Stimulated activated naive CD4-positive, alpha-beta T cell treated with Interleukin-2 at 50 U/mL for 16 hours (primary cell): ENCODE data around the gene RAC3.

Source experiments
- DNase-seq: peaks from one replicate; lab custom pipeline; 2025; lab: John Stamatoyannopoulos, UW

The RAC3 gene

DNA sequence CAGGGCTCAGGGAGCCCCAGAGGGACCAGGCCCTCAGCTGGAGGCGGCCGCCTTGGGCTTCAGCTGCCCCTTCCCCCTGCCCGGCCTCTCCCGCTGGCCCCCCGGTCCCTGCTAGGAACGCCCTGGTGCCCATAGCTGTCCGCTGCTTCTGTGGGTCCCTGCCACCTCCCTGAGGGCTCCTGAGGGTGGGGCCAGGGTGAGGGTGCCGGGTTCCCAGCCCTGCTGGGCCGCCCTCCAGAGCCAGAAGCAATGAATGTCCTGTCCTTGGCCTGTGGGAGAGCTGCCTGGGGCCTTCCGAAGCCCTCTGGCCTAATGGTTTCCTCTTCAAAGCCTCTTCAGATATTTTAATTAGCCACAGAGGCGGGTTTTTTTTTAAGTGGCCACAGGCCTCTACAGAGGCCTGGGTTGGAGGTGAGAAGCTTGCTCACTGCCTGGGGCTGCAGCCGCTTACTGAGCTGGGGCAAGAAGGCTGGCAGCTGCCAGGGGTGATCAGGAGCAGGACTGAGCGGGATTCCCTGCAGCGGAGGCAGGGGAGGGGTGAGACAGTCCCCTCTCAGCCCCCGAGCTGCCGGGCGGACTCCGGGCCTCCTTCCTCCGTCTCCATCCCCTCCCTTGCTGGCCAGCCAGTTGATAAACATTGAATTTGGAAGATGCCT is 18.7 kb upstream of the RAC3 start:
- no peak for DNase-seq

DNA sequence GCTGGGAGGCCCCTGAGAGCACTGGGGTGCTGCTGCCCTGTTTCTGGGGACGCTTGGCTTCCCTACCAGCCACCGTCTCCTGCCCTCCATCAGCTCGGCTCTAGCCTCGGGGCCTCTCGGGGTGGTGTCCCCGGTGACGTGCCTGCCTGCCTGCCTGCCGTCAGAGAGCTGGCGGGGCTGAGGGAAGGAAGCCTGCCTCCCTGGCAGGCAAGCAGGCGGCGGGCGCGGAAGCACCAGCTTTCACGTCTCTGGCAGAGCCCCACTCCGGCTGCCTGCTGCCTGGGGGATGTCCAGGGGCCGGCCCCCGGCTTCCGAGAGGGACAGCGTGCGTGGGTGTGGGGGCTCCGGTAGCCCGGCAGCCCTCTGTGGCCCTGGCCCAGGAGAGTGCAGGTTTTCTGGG is 18.1 kb upstream of the RAC3 start:
- no peak for DNase-seq

DNA sequence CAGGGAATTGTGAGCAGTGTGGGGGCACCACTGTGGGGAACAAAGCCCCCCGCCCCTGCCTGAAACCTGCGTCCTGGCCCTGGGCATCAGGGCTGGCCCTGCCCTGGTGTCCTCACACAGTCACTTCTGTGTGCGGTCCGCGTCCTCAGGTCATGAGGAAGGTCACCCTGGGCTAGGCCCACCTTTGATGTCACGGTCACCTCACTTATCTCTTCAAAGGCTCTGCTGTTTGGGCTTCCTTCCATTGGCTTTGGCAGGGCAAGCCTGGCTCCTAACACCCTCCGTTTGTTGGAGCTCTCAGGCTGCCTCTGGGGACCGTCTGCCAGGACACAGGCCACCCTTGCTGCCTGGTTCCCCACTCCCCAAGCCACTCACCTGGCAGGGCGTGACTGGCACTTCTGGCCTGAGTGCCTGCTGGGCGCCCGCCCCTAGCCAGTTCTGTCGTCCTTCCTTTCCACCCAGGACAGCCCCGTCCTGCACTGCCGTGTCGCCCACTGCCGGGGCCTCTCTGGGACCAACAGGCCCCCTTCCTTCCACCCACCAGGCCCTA is 17.6 kb upstream of the RAC3 start:
- no peak for DNase-seq

DNA sequence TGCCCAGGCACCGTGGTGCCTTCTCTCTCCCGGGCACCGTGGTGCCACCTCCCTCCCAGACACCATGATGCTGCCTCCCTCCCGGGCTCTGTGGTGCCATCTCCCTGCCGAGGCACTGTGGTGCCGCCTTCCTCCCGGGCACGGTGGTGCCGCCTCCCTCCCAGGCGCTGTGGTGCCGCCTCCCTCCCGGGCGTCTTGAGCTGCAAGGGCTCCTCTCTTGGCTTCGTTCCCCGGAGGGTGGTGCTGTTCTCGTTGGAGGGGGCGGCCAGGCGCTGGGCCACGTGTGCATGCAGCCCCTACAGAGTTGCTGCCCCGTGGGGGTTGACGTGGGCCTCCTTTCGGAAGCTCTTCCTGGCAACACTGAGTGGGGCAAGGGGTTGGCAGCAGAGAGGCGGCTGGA is 17.0 kb upstream of the RAC3 start:
- DNase-seq, result no peak

DNA sequence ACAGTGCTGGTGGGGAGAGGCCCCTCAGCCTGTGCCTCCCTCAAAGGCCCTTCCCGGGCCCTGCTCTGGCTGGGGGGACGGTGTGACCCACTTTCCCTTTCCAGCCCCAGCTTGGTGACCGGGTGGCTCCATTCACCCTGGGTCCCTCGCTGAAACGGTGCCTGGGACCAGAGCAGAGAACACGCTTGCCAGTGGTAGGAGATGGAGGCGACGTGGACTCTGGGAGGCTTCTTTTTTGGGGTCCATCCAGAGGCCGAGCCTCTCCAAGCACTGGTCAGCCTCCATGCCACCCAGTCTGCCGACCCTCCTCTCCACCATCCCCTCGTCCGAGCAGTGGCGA is 16.5 kb upstream of the RAC3 start:
- no peak for DNase-seq

DNA sequence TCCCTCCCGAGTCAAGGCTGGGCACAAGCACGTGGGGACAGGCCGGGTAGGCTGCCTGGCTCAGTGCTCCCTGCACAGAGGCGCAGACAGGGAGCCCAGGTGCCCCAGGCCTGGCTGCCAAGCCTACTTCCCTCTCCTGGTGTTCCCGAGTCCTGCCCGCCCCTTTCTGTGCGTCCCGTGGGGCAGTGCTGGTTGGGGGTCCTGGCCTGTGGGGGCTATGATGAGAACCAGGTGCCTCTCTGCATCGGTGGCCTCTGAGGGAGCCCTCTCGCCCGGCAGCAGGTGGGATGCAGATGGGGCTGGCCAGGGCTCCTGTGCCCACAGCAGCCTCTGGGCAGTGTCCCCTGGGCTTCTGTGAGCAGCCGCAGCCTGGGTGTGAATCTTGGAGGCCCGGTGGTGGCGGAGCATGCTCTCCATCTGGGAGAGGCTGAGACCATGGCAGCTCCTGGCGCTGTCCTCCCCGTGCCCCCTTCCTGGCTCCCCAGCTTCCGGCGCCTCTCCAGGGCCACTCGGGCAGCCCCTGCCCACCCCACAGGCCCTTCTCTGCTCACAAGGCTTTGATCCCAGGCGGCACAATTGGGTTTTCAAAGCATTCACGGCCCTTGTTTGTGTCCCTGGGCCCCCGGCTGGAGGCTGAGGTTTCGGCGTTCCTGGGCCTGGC is 16.0 kb upstream of the RAC3 start:
- no peak for DNase-seq

DNA sequence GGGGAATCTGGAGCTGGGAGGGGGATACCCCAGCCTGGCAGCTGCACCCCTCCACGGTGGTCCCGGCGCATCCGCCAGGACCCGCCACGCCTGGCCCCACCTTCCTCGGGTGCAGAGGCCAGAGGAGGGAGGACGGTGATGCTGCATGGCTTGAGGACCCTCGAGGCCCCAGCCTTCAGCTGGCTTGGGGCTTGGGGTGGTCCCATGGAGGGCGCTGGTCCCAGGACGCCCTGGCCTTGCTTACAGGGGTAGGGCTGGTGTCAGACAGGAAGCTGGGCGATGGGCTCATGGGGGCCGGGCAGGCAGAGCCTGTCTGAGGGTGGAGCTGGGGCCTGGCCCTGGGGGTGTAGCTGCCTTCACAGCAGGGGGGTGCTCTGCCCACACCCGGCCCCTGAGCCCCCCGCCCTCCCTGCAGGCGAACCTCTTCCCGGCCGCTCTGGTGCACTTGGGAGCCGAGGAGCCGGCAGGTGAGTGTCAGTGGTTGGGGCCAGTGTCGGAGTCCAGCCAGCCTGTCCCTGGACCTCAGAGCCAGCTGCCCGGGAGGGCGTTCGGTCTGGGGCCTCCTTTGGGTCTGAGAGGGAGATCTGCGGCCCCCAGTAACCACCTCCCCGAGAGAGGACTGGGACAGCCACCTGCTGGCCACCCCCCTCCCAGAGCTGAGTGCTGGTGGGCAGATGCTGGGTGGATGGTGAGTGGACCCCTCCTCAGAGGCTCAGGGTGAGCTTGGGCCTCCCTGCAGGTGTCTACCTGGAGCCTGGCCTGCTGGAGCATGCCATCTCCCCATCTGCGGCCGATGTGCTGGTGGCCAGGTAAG is 15.2 kb upstream of the RAC3 start:
- no peak for DNase-seq

DNA sequence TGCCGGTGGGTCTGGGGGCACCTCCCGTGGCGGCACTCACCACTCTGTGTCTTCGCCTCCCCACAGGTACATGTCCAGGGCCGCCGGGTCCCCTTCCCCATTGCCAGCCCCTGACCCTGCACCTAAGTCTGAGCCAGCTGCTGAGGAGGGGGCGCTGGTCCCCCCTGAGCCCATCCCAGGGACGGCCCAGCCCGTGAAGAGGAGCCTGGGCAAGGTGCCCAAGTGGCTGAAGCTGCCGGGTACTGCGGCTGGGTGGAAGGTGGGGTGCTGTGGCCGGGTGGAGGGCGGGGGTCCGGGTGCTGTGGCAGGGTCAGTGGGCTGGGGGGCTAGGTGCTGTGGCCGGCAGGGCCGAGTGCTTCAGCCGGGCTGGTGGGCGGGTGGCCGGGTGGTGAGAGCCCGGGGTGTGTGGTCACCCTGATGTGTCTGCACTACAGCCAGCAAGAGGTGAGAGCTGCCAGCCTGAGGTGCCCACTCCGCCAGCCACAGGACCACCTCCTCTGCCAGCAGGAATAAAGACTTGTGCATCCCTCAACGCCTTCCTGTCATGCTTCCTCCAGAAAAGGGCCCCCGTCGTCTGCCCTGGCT is 14.5 kb upstream of the RAC3 start:
- no peak for DNase-seq

DNA sequence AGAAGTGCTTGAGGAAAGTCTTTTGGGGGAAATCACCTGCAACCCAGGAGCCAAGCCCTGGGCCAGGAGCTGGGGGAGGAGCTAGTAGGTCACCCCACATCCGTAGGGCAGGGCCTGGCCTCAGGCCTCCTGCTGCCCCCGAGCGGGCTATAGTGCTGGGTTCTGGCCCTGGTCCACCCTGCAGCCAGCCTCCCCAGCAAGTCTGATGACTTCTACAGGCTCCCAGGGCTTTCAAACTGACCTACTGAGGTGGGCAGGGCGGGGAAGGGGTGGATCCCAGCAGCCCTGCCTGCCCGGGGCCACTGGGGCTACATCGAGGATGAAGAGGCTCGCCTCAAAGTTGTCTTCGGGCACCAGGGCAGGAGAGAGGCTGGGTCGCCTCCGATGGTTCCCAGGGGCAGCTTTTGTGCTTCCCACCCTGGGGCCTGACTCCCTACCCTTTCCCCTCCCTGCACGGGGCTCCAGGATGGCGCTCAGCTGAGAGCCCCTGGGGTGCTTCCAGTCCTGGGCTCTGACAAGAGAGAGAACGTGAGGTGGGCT is 13.8 kb upstream of the RAC3 start:
- no peak for DNase-seq

DNA sequence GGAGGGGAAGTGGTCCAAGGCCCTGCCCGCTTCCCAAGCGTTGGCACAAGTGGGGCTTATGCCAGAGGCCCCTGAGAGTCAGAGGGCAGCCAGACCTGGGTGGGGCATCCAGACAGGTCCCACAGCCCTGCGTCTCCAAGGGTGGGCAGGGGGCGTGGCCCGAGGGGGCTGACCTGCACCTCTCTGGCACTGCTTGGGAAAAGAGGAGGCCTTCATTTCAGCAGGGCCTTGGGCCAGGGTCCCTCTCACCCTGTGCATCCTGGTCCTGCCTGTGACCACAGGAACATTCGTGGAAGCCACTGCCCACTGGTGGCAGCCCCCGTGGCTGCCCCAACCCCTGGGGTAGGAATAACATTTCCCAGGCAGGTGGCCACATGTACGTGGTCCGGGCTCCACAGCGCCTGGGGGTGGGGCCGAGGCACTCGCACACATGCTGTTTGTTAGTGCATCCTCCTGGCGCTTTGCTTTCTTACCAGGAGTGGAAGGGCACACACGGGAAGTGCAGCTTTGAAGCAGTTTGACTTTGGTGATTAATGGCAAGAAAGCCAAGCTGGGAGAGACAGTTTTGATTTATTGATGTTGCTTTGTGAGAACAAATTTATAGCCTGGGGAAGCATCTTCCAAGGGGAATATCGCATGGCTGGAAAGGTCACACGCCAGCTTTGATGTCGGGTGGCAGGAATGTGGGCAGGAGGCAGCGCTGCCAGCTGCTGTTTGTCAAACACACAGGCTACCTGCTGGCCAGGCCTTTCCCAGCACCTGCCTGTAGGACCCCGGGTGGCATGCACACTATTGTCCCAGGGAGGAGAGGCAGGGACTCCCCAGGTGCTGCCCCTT is 13.1 kb upstream of the RAC3 start:
- no peak for DNase-seq

DNA sequence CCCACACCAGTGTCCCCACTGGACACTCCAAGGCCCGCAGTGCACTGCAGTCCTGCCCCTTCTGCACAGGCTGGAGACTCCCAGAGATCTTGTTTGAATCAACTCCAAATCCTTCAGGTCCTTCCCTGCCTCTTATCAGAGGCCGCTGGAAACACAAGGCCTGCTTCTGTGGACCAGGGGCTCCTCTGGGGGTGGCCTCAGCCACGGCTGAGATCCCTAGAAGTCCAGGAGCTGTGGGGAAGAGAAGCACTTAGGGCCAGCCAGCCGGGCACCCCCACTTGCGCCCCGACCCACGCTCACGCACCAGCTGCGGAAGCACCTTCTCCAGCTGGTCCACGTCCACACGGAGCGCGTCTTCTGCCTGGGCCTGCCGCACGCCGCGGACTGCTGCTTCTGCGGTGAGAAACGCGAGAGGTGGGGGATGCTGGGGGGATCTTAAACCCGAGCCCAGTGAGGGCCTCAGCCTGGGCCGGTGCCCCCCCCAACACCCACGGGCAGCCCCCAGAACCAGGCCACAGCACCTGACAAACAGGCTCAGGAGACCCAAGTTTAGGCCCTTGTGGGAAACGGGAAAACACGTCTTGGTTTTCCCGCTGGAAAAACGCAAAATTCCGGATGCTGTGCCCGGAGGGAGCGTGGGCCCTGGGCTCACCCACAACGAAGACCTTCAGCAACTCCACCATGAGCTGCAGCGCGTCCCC is 12.3 kb upstream of the RAC3 start:
- DNase-seq, result no peak

DNA sequence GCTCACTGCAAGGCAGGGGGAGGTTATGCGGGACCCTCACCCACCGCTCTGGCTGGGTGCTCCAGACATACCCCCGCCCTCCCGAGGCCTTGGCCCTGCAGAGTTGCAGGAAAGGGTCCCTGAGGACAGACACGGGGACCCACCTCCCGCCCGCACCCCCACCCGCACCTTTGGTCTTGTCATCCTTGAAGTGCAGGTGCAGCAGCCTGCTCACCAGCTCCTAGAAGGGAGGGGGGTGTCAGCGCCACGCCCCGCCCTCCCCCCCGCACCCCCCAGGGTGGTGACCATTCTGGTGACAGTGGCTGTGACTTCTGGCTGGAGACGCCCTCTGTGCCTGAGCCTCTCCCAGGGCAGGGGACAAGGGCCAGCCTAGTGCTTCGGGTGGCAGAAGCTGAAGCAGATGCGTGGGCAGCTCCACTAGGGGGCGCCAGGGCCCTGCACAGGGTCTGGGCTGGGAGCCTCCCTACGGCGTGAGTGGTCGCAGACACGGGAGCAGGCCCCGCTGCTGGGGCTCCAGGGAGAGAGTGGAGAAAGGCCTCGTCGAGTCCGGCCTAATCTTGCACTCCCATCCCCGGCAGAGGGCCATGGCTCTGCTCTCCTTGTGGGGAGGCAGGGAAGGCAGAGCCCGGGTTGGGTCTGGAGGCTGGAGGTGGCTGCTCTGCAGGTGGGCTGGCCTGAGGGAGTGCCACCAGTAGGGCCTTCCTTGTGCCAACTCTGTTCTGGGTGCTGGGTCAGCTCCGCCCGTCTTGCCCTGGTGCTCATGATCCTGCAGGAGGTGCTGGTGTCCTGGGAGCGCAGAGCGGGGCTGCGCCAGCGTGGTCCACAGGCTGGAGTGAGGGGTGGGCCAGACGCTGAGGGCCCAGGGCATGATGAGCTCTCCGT is 11.5 kb upstream of the RAC3 start:
- DNase-seq, result peak; percentile 39

DNA sequence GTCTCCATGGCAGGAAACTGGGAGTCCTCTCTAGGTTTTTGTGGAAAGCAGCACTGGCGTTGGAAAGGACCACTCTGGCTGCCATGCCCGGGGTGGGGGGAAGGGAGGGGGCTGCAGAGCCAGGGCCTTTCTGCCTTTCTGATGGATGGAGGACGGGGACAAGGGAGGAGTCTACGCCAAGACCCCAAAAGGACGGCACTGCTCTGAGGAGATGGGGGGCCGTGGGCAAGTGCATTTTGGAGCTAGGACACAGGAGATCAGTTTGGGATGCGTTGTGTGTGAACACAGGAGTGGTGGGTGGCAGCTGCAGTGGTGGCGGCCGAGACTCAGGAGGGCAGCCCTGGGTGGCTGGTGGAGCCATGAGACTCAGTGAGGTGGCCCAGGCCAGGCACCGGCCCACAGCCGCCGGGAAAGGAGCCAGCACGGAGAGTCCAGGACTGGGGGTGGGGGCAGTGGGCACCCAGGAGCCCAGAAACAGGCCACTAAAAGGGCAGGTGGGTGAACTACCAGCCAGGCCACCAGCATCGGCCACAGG is 10.8 kb upstream of the RAC3 start:
- no peak for DNase-seq

DNA sequence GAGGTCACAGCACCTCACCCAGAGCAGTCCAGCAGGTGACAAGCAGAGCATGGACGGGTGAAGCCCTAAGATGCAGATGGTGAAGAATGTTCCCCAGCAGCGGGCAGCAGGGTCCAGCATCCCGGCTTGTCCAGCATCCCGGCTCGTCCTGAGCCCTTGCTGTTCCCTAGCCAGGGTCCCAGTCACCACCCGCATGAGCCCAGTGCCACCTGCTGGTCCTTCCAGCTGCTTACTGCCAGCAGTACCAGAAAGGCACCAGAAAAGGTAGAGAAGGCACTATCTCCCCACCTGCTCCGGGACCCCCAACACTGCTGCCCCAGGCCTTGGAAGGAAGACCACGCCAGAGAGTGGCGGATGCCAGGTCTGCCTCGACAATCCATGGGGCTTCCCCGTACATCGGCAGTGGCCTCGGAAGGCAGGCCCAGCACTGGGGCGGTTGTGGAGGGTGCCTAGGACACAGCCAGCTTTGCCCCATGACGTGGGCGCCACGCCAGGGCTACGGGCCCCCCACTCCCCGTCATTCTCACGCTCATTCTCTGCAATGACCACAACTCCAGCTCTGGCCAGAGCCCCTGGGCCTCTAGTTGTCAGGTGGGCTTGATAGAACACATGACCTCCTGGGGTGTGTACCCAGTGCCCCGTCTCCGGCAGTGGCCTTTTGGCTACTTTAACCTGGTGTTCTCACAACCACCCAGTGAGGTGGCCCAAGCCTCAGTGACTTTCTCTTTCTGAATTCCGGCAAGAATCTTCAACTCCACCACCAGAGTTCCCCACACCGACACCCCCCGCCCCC is 10.2 kb upstream of the RAC3 start:
- DNase-seq, result peak; percentile 30

DNA sequence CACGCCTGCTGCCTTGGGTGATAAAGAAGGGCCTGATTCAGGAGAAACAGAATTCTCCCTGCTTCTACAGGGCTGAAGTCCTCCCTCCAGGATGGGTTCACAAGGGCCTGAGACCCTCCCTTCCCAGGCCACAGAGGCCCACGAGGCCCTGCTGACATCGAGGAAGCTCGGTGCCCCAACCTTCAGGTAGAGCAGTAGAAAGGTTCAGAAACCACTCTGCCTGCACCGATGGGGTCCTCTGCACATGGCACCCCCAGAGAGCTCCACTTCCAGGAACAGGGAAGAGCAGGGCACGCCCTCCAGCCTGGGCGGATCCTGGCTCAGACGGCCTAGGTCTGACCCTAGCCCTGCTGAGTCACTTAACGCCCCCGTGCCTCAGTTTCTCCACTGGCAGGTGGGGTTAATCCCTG is 9.6 kb upstream of the RAC3 start:
- no peak for DNase-seq

DNA sequence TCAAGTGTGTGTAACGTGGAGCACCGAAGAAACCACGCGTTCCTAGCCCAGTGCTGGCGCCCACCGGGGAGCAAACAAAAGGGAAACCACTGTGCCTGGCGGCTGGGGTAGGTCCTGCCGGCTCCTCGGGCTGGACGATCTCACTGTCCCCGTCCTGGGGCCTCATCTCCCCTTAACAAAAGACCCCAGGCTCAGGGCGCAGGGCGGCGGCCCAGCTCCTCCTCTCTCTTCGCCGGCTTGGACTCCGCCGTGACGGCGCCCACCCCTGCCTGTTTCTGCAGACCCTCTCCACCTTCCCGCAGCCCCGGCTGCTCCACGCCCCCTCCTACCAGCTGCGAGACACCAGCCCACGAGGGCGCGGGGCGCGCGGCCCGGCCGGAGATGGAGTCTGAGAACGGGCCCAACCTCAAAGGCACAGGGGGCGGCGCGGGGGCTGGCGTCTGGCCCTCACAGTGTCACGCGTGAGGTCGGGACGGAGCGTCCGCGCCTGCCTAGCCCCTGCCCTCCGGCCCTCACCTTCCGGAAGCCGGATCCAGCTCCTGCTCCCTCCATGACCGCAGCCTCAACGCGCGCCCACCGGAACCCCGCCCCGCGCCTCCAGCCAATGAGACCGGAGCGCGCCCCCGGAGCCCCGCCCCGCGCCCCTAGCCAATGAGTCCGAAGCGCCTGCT is 9.0 kb upstream of the RAC3 start, which contains the start of gene CENPX:
TSS of gene CENPX (minus strand) at position 569 of the 671 bp plus-strand sequence. CDS start at position 552, 17 bp downstream.
- DNase-seq, result no peak

DNA sequence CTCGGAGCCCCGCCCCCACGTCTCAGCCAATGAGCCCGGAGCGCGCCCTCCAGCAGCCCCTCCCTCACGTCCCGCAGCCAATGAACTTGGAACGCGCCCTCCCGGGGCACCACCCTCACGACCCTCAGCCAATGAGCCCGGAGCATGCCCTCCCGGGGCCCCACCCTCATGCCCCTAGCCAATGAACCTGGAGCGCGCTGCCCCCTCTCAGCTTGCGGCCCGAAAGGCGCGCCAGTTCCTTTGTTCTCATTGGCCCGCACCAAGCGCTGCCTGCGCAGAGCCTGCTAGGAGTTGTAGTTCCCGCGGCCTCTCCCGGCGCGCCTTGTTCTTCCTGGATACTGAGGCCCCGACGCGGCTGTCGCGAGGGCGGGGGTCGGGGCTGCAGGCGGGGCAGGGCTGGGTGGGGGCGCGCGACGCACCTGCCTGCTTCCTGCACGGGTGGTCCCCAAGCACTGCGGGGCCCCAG is 8.5 kb upstream of the RAC3 start, which contains the start of gene LRRC45:
TSS of gene LRRC45 (plus strand) at position 325 of the 466 bp plus-strand sequence. CDS start 339 bp downstream, outside the sequence.
- DNase-seq, result peak; percentile 100
